Raji (cell line): ENCODE measurements around the gene SCARF1.

Source experiments
- POLR2A ChIP-seq: IDR thresholded peaks from 2 replicates; pipeline ENCODE4 v1.6.1; 2011; ENCODE audit warnings: low read depth, low read length, control low read depth; ENCODE audit not compliant: insufficient read depth

Gene SCARF1

DNA sequence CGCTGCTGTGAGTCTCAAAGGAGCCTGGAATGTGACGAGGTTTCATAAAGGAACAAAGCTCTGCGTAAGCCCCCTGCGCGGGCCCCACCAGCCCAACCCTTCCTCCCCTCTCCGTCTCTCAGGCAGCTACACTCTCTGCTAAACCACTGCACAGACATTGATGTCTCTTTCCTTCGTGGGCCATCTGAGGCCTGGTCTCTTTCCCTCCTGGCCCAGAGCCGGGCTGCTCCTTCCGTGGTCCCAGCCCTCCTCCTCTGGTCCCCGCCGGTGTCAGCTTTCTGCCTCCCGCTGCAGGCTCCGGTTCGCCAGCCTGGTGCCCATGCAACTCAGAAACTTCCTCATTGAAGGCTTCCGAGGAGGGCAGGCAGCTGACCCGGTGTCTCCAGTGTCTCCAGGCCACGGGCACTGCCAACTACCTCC is 7.4 kb downstream of the SCARF1 start:
- no peak for TF ChIP-seq POLR2A

- TF ChIP-seq POLR2A, result no peak
Measured at GRCh38 chr17:1636732-1637285, 8.7 kb downstream of the SCARF1 start.

- TF ChIP-seq POLR2A, result no peak
Measured at GRCh38 chr17:1635675-1636465, 9.7 kb downstream of the SCARF1 start.

DNA sequence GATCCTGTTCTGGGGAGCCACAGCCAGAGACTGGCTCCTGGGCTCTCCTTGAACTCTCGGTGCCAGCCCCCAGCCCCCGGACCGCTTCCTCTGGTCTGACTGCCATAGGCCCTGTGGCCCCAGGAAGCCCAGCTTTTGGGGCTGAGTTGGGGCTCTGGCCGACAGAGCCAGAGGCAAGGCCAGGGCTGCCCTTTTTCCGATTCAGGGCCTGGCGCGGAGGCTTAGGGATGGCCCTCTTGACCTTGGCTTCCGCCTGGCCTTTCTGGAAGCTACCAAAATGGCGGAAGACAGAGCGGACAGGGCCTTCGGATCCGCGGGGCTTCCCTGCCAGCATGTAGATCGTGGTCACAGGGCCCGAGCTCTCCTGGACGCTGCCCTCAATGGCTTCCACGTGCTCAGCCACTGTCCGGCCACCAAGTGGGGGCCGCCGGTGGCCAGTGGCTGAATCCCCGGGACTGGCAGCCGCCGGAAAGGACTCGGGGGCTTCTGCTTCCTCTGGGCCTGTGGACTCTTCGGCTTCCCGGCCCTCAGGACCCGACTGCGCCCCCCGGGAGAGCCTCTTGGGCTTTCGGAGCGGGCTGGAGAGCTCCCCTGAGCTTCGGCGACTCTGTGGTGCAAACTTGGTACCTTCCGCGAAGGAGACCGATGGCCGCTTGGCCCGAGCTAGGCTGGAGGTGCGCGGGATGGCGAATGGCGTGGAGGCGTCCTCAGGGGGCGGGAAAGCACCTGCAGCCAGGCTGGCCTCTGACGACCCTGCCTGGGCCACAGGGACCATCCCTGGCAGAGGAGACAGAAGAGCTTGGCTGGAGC is 10.5 kb downstream of the SCARF1 start:
- no peak for TF ChIP-seq POLR2A

DNA sequence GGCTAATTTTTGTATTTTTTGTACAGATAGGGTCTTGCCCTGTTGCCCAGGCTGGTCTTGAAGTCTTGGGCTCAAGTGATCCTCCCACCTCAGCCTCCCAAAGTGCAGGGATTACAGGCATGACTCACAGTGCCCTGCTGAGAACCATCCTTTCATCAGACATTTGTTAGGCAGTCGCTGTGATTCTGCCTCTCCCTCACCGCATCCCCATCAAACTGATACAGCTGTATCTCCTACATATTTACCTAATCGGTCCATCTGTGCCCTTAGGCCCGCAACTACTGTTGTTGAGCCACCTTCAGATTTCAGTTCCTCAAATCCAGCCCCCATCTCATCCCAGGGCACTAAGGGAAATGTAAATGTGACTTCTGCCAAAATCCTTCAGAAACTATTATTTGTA is 14.9 kb downstream of the SCARF1 start:
- TF ChIP-seq POLR2A, result no peak

DNA sequence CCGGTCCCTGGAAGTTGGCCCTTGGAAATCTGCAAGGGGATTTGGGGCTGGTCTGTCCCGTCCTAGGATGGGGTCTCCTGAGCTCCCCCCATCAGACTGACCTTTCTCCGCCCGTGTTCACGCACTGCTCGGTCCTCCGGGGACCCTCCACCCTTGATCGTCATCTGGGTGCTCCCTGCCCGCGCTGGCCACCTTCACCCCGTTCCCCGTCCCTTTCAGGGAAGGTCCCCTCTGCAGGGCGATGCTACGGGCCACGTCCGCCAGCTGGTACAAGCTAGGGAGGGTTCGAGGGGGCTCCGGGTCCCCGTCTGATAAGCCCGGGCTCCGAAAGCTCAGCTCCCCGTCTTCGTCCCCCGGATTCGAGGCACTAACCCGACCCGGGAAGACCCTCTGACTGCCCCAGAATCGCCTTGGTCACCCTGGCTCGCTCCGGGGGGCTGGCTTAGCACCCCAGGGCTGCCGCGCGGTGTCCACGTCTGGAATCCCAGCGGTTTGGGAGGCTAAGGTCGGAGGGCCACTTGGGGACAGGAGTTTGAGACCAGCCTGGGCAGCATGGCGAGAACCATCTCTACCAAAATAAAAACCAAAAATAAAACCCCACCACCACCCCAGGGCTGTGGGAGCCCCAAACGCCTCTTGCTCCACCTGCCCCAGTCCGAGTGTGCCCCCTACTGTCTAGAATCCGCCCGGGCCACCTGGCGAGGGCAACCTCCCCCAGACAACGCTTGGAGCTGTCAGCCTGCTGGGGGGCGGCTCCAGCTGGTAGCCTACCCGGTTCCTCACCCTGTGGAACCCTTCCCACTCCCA is 15.8 kb downstream of the SCARF1 start:
- no peak for TF ChIP-seq POLR2A

DNA sequence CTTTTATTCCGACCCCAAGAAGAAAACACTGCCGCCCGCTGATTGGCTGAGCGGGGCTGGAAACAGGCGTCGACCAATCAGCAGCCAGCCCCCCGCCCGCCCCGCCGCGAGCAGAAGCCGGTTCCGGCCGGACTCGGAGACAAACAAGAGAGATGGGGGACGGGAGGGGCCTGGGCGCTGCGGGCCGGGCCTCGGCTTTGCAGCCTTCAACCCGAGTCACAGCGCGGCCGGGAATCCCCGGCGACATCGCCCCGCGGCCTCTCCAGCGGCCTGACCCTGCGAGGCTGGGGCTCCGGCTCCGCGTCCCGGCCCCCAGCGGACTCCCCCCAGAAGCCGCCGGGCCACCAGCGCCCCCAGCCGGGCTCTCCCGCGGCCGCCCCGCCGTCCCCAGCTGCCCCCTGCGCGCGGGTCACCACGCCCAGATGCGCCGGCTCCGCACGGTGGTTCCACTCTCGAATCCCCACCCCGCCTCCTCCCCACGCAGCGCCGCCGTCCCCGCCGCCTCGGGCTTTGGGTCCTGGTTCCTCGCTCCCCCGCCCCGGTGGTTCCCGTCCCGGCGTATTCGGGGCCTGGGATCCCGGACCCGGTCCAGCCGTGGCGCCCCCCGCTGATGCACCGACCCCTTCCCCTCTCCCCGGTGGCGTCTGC is 16.6 kb downstream of the SCARF1 start:
- TF ChIP-seq POLR2A, result peak; percentile 30

DNA sequence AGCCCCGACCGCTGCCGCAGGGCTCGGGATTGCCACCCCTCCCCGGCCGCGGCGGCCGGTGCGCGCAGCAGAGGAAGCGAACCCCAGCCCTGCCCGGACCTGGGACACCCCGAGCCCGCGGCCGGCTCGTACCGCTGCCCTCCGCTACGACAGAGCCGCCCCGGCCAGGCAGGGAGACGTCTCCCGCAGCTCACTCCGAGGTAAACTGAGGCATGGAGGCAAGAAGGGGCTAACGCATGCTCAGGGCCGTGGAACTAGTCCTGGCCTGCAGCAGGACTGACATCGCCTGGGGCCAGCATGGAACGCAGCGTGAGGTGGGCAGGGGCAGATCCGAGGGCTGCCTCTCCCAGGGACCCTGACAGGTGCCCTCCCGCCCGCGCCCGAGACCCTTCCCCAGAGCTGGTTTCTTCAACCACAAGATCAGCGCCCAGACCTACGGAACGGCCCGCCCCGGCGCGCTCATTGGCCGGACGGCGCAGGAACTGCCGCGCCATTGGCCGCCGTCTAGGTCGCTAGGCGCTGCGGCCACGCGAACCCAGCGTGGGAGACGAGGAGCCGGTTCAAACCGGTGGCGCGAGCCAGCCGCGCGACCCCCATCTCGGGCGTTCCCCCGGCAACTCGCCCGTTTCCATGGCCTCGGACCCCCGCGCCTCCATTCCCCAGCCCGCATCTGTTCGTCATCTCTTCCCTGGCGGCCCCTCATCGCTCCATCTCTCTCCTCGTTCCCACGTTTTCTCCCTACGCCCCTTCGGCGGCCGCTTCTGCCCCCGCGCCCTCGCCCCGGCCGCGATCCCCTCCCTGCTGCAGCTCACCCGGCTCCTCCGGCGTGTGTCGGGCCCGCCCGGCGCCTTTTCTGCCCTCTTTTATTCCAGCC is 17.3 kb downstream of the SCARF1 start, which contains the start of gene SLC43A2:
Gene SLC43A2, minus strand, starts transcription at position 853 of the 874 bp plus-strand sequence. CDS start 960 bp downstream, outside the sequence.
- TF ChIP-seq POLR2A, result peak; percentile 56; the same call in 1 of the 2 replicates

GRCh38 chr17:1627182-1627981 is 18.1 kb downstream of the SCARF1 start:
- TF ChIP-seq POLR2A, result peak; percentile 70

DNA sequence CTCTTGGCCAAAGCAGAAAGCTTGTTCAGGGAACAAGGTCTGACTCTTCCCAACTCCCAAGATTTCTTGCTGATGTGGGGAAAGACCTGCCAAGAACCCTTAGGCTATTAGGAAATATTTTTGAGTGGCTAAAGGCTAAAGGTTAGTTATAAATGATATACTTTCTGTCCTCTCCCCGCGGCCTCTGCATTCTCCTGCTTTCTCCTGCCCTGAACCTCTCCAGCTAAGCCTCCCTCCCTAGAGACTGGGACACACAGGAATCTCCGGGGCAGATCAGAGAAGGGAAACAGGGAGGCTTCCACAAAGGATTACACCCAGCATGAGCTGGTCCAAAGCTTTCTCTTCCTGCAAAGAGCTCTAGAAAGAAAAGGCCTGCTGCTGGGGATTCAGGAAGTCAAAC is 19.2 kb downstream of the SCARF1 start:
- TF ChIP-seq POLR2A, result no peak

- TF ChIP-seq POLR2A, result no peak
Measured at GRCh38 chr17:1625581-1625980, 20.0 kb downstream of the SCARF1 start.

- TF ChIP-seq POLR2A, result no peak
Measured at GRCh38 chr17:1625053-1625452, 20.5 kb downstream of the SCARF1 start.

- TF ChIP-seq POLR2A, result no peak
Measured at GRCh38 chr17:1624650-1625049, 20.9 kb downstream of the SCARF1 start.
